ENCODE measurements around the gene ZFP90. TPM values are rescaled to one million over a fixed set of nuclear protein-coding genes. Genes with fewer than 3 reads are reported as not detected.

ZFP90 gene
- total RNA-seq, 1 donor from 2014 or later, result 87.0 TPM

- Mint-ChIP-seq H3K9me3 (ENCODE audit: unreplicated experiment) (peaks cover 4% of the 10 kb centered on the region), H3K27ac (ENCODE audit: unreplicated experiment) (no peak overlapping the region), H3K36me3 (ENCODE audit: unreplicated experiment) (peaks cover 8% of the 10 kb centered on the region), H3K4me3 (ENCODE audit: unreplicated experiment) (no peak overlapping the region), H3K27me3 (ENCODE audit: unreplicated experiment) (no peaks in the 10 kb centered on the region), H3K4me1 (ENCODE audit: low read depth, unreplicated experiment) (no peaks in the 10 kb centered on the region)
- TF ChIP-seq CTCF (IDR thresholded peaks at IDR 0.05; ENCODE audit: partially characterized antibody, unreplicated experiment), result no peak
- no peak for DNase-seq
These were observed 57.2 kb downstream of the ZFP90 start for GRCh38 chr16:68596266-68596665.

GRCh38 chr16:68599586-68599985 lies 60.5 kb downstream of the ZFP90 start:
- Mint-ChIP-seq H3K27me3 (ENCODE audit: unreplicated experiment) (no peaks in the 10 kb centered on the region), H3K4me3 (ENCODE audit: unreplicated experiment) (no peak overlapping the region), H3K4me1 (ENCODE audit: low read depth, unreplicated experiment) (no peaks in the 10 kb centered on the region), H3K36me3 (ENCODE audit: unreplicated experiment) (no peaks in the 10 kb centered on the region), H3K9me3 (ENCODE audit: unreplicated experiment) (peaks cover 2% of the 10 kb centered on the region), H3K27ac (ENCODE audit: unreplicated experiment) (no peak overlapping the region)
- TF ChIP-seq CTCF (IDR thresholded peaks at IDR 0.05; ENCODE audit: partially characterized antibody, unreplicated experiment), result no peak
- DNase-seq, result no peak

- H3K9me3 Mint-ChIP-seq (ENCODE audit: unreplicated experiment), result peaks cover 3% of the 10 kb centered on the region
- TF ChIP-seq CTCF (IDR thresholded peaks at IDR 0.05; ENCODE audit: partially characterized antibody, unreplicated experiment), result no peak
- no peaks in the 10 kb centered on the region for H3K36me3 Mint-ChIP-seq (ENCODE audit: unreplicated experiment)
- H3K27me3 Mint-ChIP-seq (ENCODE audit: unreplicated experiment), result no peaks in the 10 kb centered on the region
- H3K4me3 Mint-ChIP-seq (ENCODE audit: unreplicated experiment), result no peak overlapping the region
- DNase-seq, result no peak
- no peaks in the 10 kb centered on the region for H3K4me1 Mint-ChIP-seq (ENCODE audit: low read depth, unreplicated experiment)
- H3K27ac Mint-ChIP-seq (ENCODE audit: unreplicated experiment), result no peak overlapping the region
These were observed 66.7 kb downstream of the ZFP90 start for GRCh38 chr16:68605746-68606145.

- H3K27me3 Mint-ChIP-seq (ENCODE audit: unreplicated experiment), result peaks cover 1% of the 10 kb centered on the region
- no peak for TF ChIP-seq CTCF (IDR thresholded peaks at IDR 0.05; ENCODE audit: partially characterized antibody, unreplicated experiment)
- no peaks in the 10 kb centered on the region for H3K4me1 Mint-ChIP-seq (ENCODE audit: low read depth, unreplicated experiment)
- H3K9me3 Mint-ChIP-seq (ENCODE audit: unreplicated experiment), result peaks cover 3% of the 10 kb centered on the region
- no peak for DNase-seq
- H3K4me3 Mint-ChIP-seq (ENCODE audit: unreplicated experiment), result no peak overlapping the region
- H3K27ac Mint-ChIP-seq (ENCODE audit: unreplicated experiment), result no peak overlapping the region
- H3K36me3 Mint-ChIP-seq (ENCODE audit: unreplicated experiment), result no peaks in the 10 kb centered on the region
These were observed 68.4 kb downstream of the ZFP90 start for GRCh38 chr16:68607443-68607842.

- H3K9me3 Mint-ChIP-seq (ENCODE audit: unreplicated experiment), result peaks cover 2% of the 10 kb centered on the region
- DNase-seq, result no peak
- H3K36me3 Mint-ChIP-seq (ENCODE audit: unreplicated experiment), result no peaks in the 10 kb centered on the region
- TF ChIP-seq CTCF (IDR thresholded peaks at IDR 0.05; ENCODE audit: partially characterized antibody, unreplicated experiment), result no peak
- H3K4me3 Mint-ChIP-seq (ENCODE audit: unreplicated experiment), result no peak overlapping the region
- no peak overlapping the region for H3K27ac Mint-ChIP-seq (ENCODE audit: unreplicated experiment)
- H3K27me3 Mint-ChIP-seq (ENCODE audit: unreplicated experiment), result peaks cover 1% of the 10 kb centered on the region
- no peaks in the 10 kb centered on the region for H3K4me1 Mint-ChIP-seq (ENCODE audit: low read depth, unreplicated experiment)
These were observed 69.2 kb downstream of the ZFP90 start for GRCh38 chr16:68608330-68608729.
